Testis (tissue), 3 donors: ENCODE measurements around the gene TBC1D1. TPM values are rescaled to one million over a fixed set of nuclear protein-coding genes. Genes with fewer than 3 reads are reported as not detected.

Experiments
- DNase-seq: peaks from one replicate; pipeline ENCODE4 v3.0.0-alpha.2; 2019
- H3K27ac ChIP-seq, 2 donors: fragments of 200-600 bp; sonication (generic); one replicate each; pipeline ENCODE4 v1.5.1; 2019
- H3K27me3 ChIP-seq: fragments of 200-600 bp; sonication (generic); one replicate; pipeline ENCODE4 v1.5.1; 2019
- H3K36me3 ChIP-seq: fragments of 200-600 bp; sonication (generic); one replicate; pipeline ENCODE4 v1.5.1; 2017; ENCODE audit warnings: low read depth; ENCODE audit errors: missing control alignments
- H3K4me1 ChIP-seq: fragments of 200-600 bp; sonication (generic); one replicate; pipeline ENCODE4 v1.5.1; 2019
- H3K4me3 ChIP-seq, 2 donors: fragments of 200-600 bp; sonication (generic); one replicate each; pipeline ENCODE4 v1.5.1; 2017 to 2019
- H3K9me3 ChIP-seq: fragments of 200-600 bp; sonication (generic); one replicate; pipeline ENCODE4 v1.5.1; 2017
- CTCF ChIP-seq, 3 experiments: fragments of 450-650 bp in 2 of 3; fragments of 200-600 bp in 1 of 3; sonication (generic) in 1 of 3; IDR thresholded peaks; one replicate each; pipeline ENCODE4 v1.5.1; 2016 to 2019; ENCODE audit warnings: antibody characterized with exemption in 3 of 3, mild to moderate bottlenecking in 2 of 3, moderate library complexity in 1 of 3
- POLR2A ChIP-seq: fragments of 450-650 bp; IDR thresholded peaks from one replicate; pipeline ENCODE4 v1.6.1; 2017; ENCODE audit warnings: antibody characterized with exemption, mild to moderate bottlenecking, moderate library complexity
- WGBS, 2 donors: methylation state at CpG; one replicate each; pipeline ENCODE4 v1.1.5; 2018; 5-methylcytosine and 5-hydroxymethylcytosine counted together
- intact Hi-C: fragments of 100-400 bp; cut with DNase I; formaldehyde crosslinking; loops from one replicate; pipeline ENCODE4 v1.15.1; 2023; ENCODE audit warnings: low total_unique reads
- polyA plus RNA-seq: library from polyadenylated mRNA; stranded (reverse); fragments of 350-450 nt; fragmentation: Illumina TruSeq; extraction: RNeasy Lipid Tissue Mini Kit (QIAGEN cat#74804); gene quantifications from one replicate; pipeline ENCODE4 v1.2.3, GENCODE V29; 2014; ENCODE audit warnings: low read depth, low replicate concordance; ENCODE audit not compliant: insufficient read depth
- total RNA-seq, 2 donors: library from RNA; depleted of rRNA; stranded (reverse); fragments of >200 nt; gene quantifications; one replicate each; pipeline ENCODE4 v1.2.3, GENCODE V29; 2016

Gene TBC1D1
- total and polyA plus RNA-seq, 3 donors from 2014 or later = 130 to 208 (median 167) TPM

- peaks cover 15% of the 10 kb centered on the region for H3K4me1 ChIP-seq
- no peaks in the 10 kb centered on the region for H3K36me3 ChIP-seq
- 67 to 75% methylated on average over 7 of the region's 7 CpGs for WGBS, 2 donors
- H3K27me3 ChIP-seq = no peaks in the 10 kb centered on the region
- peak overlapping the region in 1 of 2 donors; percentile 37 for H3K27ac ChIP-seq
- intact Hi-C loops = no loop called here
- H3K4me3 ChIP-seq = no peak overlapping the region
- no peaks in the 10 kb centered on the region for H3K9me3 ChIP-seq
- TF ChIP-seq CTCF (IDR thresholded peaks at IDR 0.05) (no peak), POLR2A (no peak)
- no peak for DNase-seq
Observed at GRCh38 chr4:38078590-38079421, 187.9 kb downstream of the TBC1D1 start.

GRCh38 chr4:38080061-38080974 is 189.4 kb downstream of the TBC1D1 start:
- intact Hi-C loops = no loop called here
- Histone ChIP-seq H3K36me3 (no peaks in the 10 kb centered on the region), H3K4me1 (peaks cover 21% of the 10 kb centered on the region), H3K4me3 (no peak overlapping the region), H3K27ac (no peak overlapping the region), H3K9me3 (no peaks in the 10 kb centered on the region), H3K27me3 (no peaks in the 10 kb centered on the region)
- DNase-seq = no peak
- 71 to 73% methylated on average over 14 of the region's 14 CpGs for WGBS, 2 donors
- TF ChIP-seq CTCF (IDR thresholded peaks at IDR 0.05) = no peak
- no peak for TF ChIP-seq POLR2A

GRCh38 chr4:38082021-38082420 is 191.1 kb downstream of the TBC1D1 start:
- no peak for DNase-seq
- H3K9me3 ChIP-seq = no peaks in the 10 kb centered on the region
- H3K4me3 ChIP-seq = no peak overlapping the region
- 84 to 92% methylated on average over 6 of the region's 6 CpGs for WGBS, 2 donors
- no peaks in the 10 kb centered on the region for H3K36me3 ChIP-seq
- no peaks in the 10 kb centered on the region for H3K27me3 ChIP-seq
- H3K27ac ChIP-seq = peak overlapping the region; percentile 25 to 47
- intact Hi-C loops = no loop called here
- TF ChIP-seq CTCF (IDR thresholded peaks at IDR 0.05) (no peak), POLR2A (no peak)
- peaks cover 32% of the 10 kb centered on the region for H3K4me1 ChIP-seq

- Histone ChIP-seq H3K27ac (peak overlapping the region; percentile 25 to 47), H3K36me3 (no peaks in the 10 kb centered on the region), H3K4me3 (no peak overlapping the region), H3K27me3 (no peaks in the 10 kb centered on the region), H3K4me1 (peaks cover 32% of the 10 kb centered on the region), H3K9me3 (no peaks in the 10 kb centered on the region)
- no peak for TF ChIP-seq CTCF (IDR thresholded peaks at IDR 0.05)
- no peak for TF ChIP-seq POLR2A
- DNase-seq = no peak
- 66% methylated on average over 11 of the region's 11 CpGs for WGBS, 2 donors
- intact Hi-C loops = no loop called here
Observed at GRCh38 chr4:38082424-38083385, 191.8 kb downstream of the TBC1D1 start.
